GM23248 (cell line): ENCODE measurements around the gene OR52A5.
"Not testable (repeated sequence)": the region's sequence is repeated elsewhere in the genome, so short reads cannot be mapped to it uniquely, and the experiment has no call there.

Experiments
- EZH2 ChIP-seq: fragments of 200-600 bp; sonication (generic); IDR thresholded peaks from 2 replicates; pipeline ENCODE4 v1.6.1; 2018; ENCODE audit warnings: antibody characterized with exemption, mild to moderate bottlenecking; ENCODE audit not compliant: insufficient read depth, poor library complexity, severe bottlenecking
- EZH2phosphoT487 ChIP-seq: fragments of 200-600 bp; sonication (generic); IDR thresholded peaks from 2 replicates; pipeline ENCODE4 v1.6.1; 2018; ENCODE audit warnings: antibody characterized with exemption, moderate library complexity, mild to moderate bottlenecking, low read depth; ENCODE audit not compliant: insufficient read depth

GRCh38 chr11:5160217-5160616, 22.1 kb upstream of the OR52A5 start:
- not testable (repeated sequence) for TF ChIP-seq EZH2phosphoT487, EZH2
